AG04450 (cell line): ENCODE data around the gene MUC21. TPM values are rescaled to one million over a fixed set of nuclear protein-coding genes. Genes with fewer than 3 reads are reported as not detected.
A peak's percentile ranks its signal among the peaks of the same experiment; 100 is the strongest.

Experiments used
- CTCF ChIA-PET: fragments of 300-600, 350-600 bp; formaldehyde crosslinking; extraction: SDS; loops from one replicate; lab custom pipeline; 2022; ENCODE audit warnings: antibody characterized with exemption, inconsistent platforms; lab: Charles Lee
- POLR2A ChIA-PET: fragments of 350-600 bp; formaldehyde crosslinking; extraction: SDS; loops from one replicate; lab custom pipeline; 2021; ENCODE audit warnings: antibody characterized with exemption, inconsistent platforms; lab: Yijun Ruan, JAX
- DNase-seq: peaks from one replicate; pipeline ENCODE4 v3.0.0-alpha.2; 2011; ENCODE audit warnings: low read depth, low spot score
- H3K27ac ChIP-seq: one replicate; pipeline ENCODE4 v1.5.1; 2012; ENCODE audit warnings: low read depth, low read length, control low read depth
- H3K27me3 ChIP-seq: one replicate; pipeline ENCODE4 v1.6.0; 2012; ENCODE audit warnings: low read length; ENCODE audit not compliant: control insufficient read depth, insufficient read depth
- H3K4me3 ChIP-seq: 2 replicates; pipeline ENCODE4 v1.5.1; 2011; ENCODE audit warnings: mild to moderate bottlenecking, low read depth, low read length, control low read depth
- H3K9me3 ChIP-seq: 2 replicates; pipeline ENCODE4 v1.5.1; 2012; ENCODE audit warnings: low read length; ENCODE audit not compliant: control insufficient read depth, insufficient read depth
- polyA plus RNA-seq: library from polyadenylated mRNA; depleted of rRNA; stranded (reverse); fragments of >200 nt; gene quantifications from 2 replicates; pipeline ENCODE4 v1.2.3, GENCODE V29; 2011
- TF ChIP-seq, protein P1 (sequence below): IDR thresholded peaks from 2 replicates; pipeline ENCODE4 v1.5.1; 2011; ENCODE audit warnings: low read depth, low read length, control low read depth, inconsistent platforms

Gene MUC21
- polyA plus RNA-seq, 1 experiment, result not detected

DNA sequence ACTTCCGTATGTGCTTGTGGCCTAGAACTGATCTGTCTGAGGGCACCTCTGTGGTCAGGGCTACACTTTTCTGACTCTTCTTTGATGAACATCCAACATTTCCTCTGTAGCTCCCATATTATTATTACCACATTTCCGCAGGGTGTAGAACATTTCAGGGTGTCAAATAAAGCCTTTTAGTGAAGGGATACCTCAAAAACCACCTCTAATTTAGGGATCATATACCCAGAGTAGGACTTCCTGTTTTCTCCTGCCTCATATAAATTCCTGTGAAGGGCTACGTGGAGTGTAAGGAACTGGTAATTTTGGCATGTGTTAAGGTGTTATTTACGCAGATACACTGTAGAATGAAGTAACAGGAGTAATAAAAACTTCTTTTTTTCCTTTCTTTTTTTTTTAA, 21.3 kb downstream of the MUC21 start:
- Histone ChIP-seq H3K27ac (no peak overlapping the region), H3K9me3 (no peaks in the 10 kb centered on the region), H3K27me3 (no peaks in the 10 kb centered on the region), H3K4me3 (no peak overlapping the region)
- ChIA-PET CTCF (interaction anchor here (1.0 kb wide), 2 partner anchors 75 to 89 kb away, joined by 3 read pairs; no protein-coding TSS in a partner anchor), POLR2A (no interaction called here)
- TF ChIP-seq, protein P1, sequence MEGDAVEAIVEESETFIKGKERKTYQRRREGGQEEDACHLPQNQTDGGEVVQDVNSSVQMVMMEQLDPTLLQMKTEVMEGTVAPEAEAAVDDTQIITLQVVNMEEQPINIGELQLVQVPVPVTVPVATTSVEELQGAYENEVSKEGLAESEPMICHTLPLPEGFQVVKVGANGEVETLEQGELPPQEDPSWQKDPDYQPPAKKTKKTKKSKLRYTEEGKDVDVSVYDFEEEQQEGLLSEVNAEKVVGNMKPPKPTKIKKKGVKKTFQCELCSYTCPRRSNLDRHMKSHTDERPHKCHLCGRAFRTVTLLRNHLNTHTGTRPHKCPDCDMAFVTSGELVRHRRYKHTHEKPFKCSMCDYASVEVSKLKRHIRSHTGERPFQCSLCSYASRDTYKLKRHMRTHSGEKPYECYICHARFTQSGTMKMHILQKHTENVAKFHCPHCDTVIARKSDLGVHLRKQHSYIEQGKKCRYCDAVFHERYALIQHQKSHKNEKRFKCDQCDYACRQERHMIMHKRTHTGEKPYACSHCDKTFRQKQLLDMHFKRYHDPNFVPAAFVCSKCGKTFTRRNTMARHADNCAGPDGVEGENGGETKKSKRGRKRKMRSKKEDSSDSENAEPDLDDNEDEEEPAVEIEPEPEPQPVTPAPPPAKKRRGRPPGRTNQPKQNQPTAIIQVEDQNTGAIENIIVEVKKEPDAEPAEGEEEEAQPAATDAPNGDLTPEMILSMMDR, result no peak
- DNase-seq, result no peak

DNA sequence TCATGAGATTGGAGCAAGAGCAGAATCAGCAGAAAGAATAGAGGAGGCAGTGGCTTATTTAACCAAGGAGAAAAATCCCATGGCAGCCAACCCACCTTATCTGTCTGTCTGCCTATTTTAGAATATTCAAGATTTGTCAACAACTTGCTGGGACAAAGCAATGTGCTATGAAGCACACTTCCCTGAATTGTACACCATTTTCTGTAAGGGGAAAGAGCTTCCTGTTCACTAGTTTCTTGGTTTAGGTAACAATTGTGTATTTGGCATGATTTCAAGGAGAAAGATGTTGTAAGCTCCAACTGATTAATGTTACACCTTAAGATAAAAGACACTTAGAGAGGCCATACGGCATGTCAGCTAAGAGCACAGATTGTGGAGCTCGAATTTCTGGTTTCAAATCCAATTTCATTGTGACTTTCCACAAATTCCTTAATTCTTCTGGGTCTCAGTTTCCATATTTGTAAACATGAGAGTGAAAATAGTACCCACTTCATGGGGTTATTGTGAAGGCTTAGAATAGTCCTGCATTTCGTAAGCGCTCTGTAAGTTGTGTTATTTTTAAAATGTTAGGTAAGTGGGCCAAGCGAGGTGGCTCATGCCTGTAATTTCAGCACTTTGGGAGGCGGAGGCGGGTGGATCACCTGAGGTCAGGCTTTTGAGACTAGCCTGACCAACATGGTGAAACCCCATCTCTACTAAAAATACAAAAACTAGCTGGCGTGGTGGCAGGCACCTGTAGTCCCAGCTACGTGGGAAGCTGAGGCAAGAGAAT, 21.9 kb downstream of the MUC21 start:
- Histone ChIP-seq H3K4me3 (no peak overlapping the region), H3K27me3 (no peaks in the 10 kb centered on the region), H3K9me3 (no peaks in the 10 kb centered on the region), H3K27ac (no peak overlapping the region)
- ChIA-PET POLR2A (no interaction called here), CTCF (interaction anchor here (1.0 kb wide), 2 partner anchors 74 to 89 kb away, joined by 3 read pairs; no protein-coding TSS in a partner anchor)
- DNase-seq, result no peak
- TF ChIP-seq, protein P1, result no peak

DNA sequence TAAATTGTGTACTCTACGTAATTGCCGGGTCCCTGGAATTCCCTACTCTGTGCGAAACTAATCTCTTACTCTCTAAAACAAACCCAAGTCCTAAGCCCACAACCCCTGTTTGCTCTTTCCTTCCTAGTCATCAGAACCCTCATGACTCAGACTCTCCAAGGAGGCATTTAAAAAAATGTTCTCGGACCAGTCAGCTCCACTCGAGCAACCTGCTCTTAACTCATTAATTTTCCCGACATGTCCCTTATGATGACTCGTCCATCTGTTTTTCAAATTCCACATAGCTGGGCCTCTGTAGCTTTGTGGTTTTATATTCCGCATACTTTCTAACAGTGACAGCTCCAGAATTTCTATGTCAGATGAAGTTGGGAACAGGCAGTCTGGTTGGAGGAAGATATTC, 24.2 kb downstream of the MUC21 start:
- peak; percentile 48 for DNase-seq
- POLR2A ChIA-PET, result no interaction called here
- no peak overlapping the region for H3K4me3 ChIP-seq
- no peaks in the 10 kb centered on the region for H3K9me3 ChIP-seq
- H3K27ac ChIP-seq, result peak overlapping the region; percentile 40
- peaks cover 4% of the 10 kb centered on the region for H3K27me3 ChIP-seq
- CTCF ChIA-PET, result interaction anchor here (0.8 to 0.9 kb wide), 2 partner anchors 61 to 72 kb away, joined by 3 read pairs; no protein-coding TSS in a partner anchor
- TF ChIP-seq, protein P1, result no peak

DNA sequence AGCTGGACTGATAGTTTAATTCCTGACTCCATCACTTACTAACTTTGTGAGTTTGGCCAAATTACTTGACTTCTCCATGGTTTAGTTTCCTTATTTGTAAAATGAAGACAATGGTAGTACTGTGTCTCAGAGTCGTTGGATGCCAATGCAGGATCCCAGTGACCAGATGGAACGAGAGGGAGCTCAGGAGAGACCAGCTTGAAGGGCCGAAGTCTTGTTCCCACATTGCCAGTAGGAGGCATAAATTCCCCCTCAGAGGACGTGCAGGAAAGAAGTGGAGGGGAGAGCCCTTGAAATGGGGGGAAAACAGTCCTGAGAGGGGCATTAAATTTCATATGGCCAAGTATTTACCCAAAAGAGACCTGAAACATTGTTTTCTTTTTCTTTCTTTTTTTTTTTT, 24.6 kb downstream of the MUC21 start:
- Histone ChIP-seq H3K4me3 (no peak overlapping the region), H3K9me3 (no peaks in the 10 kb centered on the region), H3K27ac (peak overlapping the region; percentile 40), H3K27me3 (peaks cover 7% of the 10 kb centered on the region)
- POLR2A ChIA-PET, result no interaction called here
- DNase-seq, result no peak
- CTCF ChIA-PET, result interaction anchor here (0.8 to 0.9 kb wide), 2 partner anchors 61 to 72 kb away, joined by 3 read pairs; no protein-coding TSS in a partner anchor
- TF ChIP-seq, protein P1, result no peak

DNA sequence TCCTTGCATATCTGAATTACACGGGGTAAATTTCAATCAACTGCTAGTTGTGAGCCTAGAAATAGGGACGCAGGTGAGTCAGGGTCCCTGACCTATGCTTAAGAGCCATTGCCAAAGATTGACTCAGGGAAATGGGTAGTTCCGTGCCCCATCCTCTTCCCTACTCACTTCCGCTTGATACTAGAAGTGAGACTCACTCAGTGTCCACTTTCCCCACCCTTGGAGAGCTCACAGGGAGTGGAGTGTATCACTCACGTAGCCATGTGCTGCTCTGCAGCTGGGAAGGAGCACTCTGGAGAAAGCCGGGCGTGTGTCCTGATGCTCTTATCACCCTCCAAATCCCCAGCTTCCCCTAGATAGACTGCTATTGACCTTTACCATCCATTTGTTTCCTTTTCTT, 26.2 kb downstream of the MUC21 start:
- H3K27ac ChIP-seq, result no peak overlapping the region
- TF ChIP-seq, protein P1, result no peak
- CTCF ChIA-PET, result no interaction called here

More for the DNA sequence above, 26.2 kb downstream of the MUC21 start:
- POLR2A ChIA-PET, result no interaction called here
- Histone ChIP-seq H3K27me3 (peaks cover 7% of the 10 kb centered on the region), H3K9me3 (no peaks in the 10 kb centered on the region), H3K4me3 (no peak overlapping the region)
- DNase-seq, result no peak
